ENCODE results near the gene TECPR1. TPM values are rescaled to one million over a fixed set of nuclear protein-coding genes. Genes with fewer than 3 reads are reported as not detected.

TECPR1 gene
- total and polyA plus RNA-seq, 2 of the 8 experiments (the other 6 are each of a cell fraction or from before 2014, with no cell fraction given) = 1.3 to 11.1 TPM

DNA sequence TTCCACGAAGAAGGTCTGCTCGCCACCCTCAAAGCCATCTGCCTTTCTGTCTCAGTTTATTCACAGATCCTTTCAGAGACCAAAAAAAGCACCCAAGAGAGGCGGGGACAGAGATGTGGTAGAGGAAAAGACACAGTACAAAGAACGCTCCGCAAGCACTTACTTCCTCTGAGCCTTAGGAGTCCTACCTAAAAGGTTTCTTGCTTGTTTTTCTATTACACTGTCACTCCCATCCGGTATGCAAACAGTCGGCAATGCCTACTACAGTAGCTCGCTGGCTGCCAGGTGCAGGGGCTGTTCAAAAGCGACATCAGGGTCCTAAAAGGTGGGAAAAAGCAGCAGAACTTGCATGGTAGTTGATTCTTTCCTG, 816 bp downstream of the TECPR1 start:
- H4K8ac ChIP-seq (ENCODE audit: extremely low read depth, insufficient read depth, low read length) = peak overlapping the region; percentile 26; the same call in 1 of the 2 replicates
- ChIA-PET POLR2A (ENCODE audit: partially characterized antibody) (interaction anchor here (0.7 kb wide), 1 partner anchor 29 kb away, joined by 3 read pairs; no protein-coding TSS in a partner anchor), CTCF (ENCODE audit: partially characterized antibody) (interaction anchor here (0.5 kb wide), 1 partner anchor 21 kb away, joined by 3 read pairs; no protein-coding TSS in a partner anchor)
- peaks cover 0 to 7% of the 10 kb centered on the region in 2 experiments; a peak in 1 of 4 replicates for H3K79me2 ChIP-seq (ENCODE audit: control insufficient read depth in 1 of 2, insufficient read depth in 2 of 2, low read length in 2 of 2)
- H3K79me1 ChIP-seq (ENCODE audit: low read depth, low read length) = no peaks in the 10 kb centered on the region; the same call in 1 of the 2 replicates
- WGBS, 2 experiments (ENCODE audit: extremely low coverage in 1 of 2, insufficient coverage in 1 of 2, insufficient read length in 1 of 2, insufficient replicate concordance in 2 of 2, low coverage in 1 of 2, low lambda C conversion rate in 2 of 2, missing lambda C conversion rate in 1 of 2) = 23% methylated on average over 9 of the region's 9 CpGs; no CpG with 5 or more reads in 1 of the 2 experiments
- H3K27me3 ChIP-seq (replicated peaks in 1 of 4; ENCODE audit: control insufficient read depth in 3 of 4, extremely low read depth in 1 of 4, insufficient read depth in 3 of 4, low read length in 3 of 4) = no peaks in the 10 kb centered on the region; a peak in 1 of 7 replicates
- H2AFZ ChIP-seq (ENCODE audit: low read length) = 0 out of 2 replicates have a peak overlapping the region, but pooled peaks have one; percentile 91
- no peak overlapping the region for H2BK12ac ChIP-seq (ENCODE audit: low read depth, low read length)
- H2AK5ac ChIP-seq (ENCODE audit: low read depth, low read length) = no peak overlapping the region
- peaks cover 6% of the 10 kb centered on the region for H3K23me2 ChIP-seq (ENCODE audit: low read depth, low read length)
- H3K4me3 ChIP-seq (ENCODE audit: extremely low read depth in 1 of 4, insufficient read depth in 2 of 4, low read depth in 3 of 4, low read length in 4 of 4) = peak overlapping the region; percentile 77 to 91 (median 86)
- no peak overlapping the region for H4K5ac ChIP-seq (ENCODE audit: insufficient read length, low read depth, low read length)
- peak overlapping the region; percentile 91 to 94 for H3K4me2 ChIP-seq (ENCODE audit: insufficient read depth in 1 of 2, low read depth in 2 of 2, low read length in 2 of 2)
- no peaks in the 10 kb centered on the region for H3K9me3 ChIP-seq (ENCODE audit: insufficient read depth in 2 of 2, low read depth in 1 of 2, low read length in 1 of 2)
- no peak overlapping the region for H3K18ac ChIP-seq (ENCODE audit: extremely low read depth, low read length)
- H3K4me1 ChIP-seq (replicated peaks in 1 of 4; ENCODE audit: control insufficient read depth in 3 of 4, insufficient read depth in 4 of 4, low read length in 3 of 4) = peaks cover 0 to 14% (median 3%) of the 10 kb centered on the region in 4 experiments; a peak in 4 of 7 replicates
- no peak overlapping the region for H3K23ac ChIP-seq (ENCODE audit: insufficient read length)
- no peak overlapping the region for H2BK20ac ChIP-seq (ENCODE audit: low read length)
- H3K4ac ChIP-seq (replicated peaks; ENCODE audit: insufficient read length, low read depth, low read length) = no peak overlapping the region
- no peak overlapping the region for H3K14ac ChIP-seq (ENCODE audit: insufficient read length)
- H2BK15ac ChIP-seq (ENCODE audit: low read length) = no peak overlapping the region
- no peak overlapping the region for H3K27ac ChIP-seq (ENCODE audit: low read depth, low read length)
- peak overlapping the region in 2 of 4 experiments; percentile 50 to 54; a peak in 1 of 7 replicates for H3K9ac ChIP-seq (replicated peaks in 1 of 4; ENCODE audit: extremely low read depth in 1 of 4, low read depth in 3 of 4, low read length in 3 of 4)
- no peak overlapping the region for H2BK120ac ChIP-seq (replicated peaks; ENCODE audit: low read depth, low read length)
- no peaks in the 10 kb centered on the region; a peak in 1 of 8 replicates for H3K36me3 ChIP-seq (ENCODE audit: control insufficient read depth in 2 of 4, insufficient read depth in 4 of 4, low read length in 3 of 4)
- no peak overlapping the region for H4K91ac ChIP-seq (replicated peaks; ENCODE audit: insufficient read length, low read length)
- TF ChIP-seq MAFK (IDR thresholded peaks at IDR 0.05; ENCODE audit: low read depth, low read length) (no peak), PHF8 (conservative IDR thresholded peaks at IDR 0.05; ENCODE audit: low read depth, low read length) (no peak; the same call in 1 of the 2 replicates)
- no peak for DNase-seq (ENCODE audit: low read depth in 1 of 2, low spot score in 2 of 2)
- no peak for FAIRE-seq
- H3K56ac ChIP-seq (replicated peaks; ENCODE audit: insufficient read length, low read depth, low read length) = no peak overlapping the region
- no peaks in the 10 kb centered on the region for H4K20me1 ChIP-seq (replicated peaks in 1 of 2; ENCODE audit: control insufficient read depth in 1 of 2, insufficient read depth in 2 of 2, low read length in 2 of 2)
- no peak overlapping the region for H2BK5ac ChIP-seq (ENCODE audit: low read depth, low read length)
